ENCODE results near the gene CABP1. TPM values are rescaled to one million over a fixed set of nuclear protein-coding genes. Genes with fewer than 3 reads are reported as not detected.

Gene CABP1
- total RNA-seq, 4 donors from 2014 or later: 0.33 to 1.4 TPM; not detected in 2

GRCh38 chr12:120686151-120686689 is 45.8 kb downstream of the CABP1 start:
- intact Hi-C loops (cut with DNase I): loop anchor here (2.0 kb wide), 1 partner anchor 25 kb away; the partner anchor contains the start of gene UNC119B
- DNase-seq: peak; percentile 99
- Histone ChIP-seq H3K9me3 (no peaks in the 10 kb centered on the region), H3K4me3 (replicated peaks in 1 of 3) (peak overlapping the region; percentile 11 to 92 (median 48)), H3K27ac (peak overlapping the region; percentile 76 to 95 (median 79)), H3K36me3 (no peaks in the 10 kb centered on the region), H3K4me1 (peaks cover 24 to 30% of the 10 kb centered on the region in 2 donors), H3K27me3 (no peaks in the 10 kb centered on the region)
- TF ChIP-seq, protein P1, sequence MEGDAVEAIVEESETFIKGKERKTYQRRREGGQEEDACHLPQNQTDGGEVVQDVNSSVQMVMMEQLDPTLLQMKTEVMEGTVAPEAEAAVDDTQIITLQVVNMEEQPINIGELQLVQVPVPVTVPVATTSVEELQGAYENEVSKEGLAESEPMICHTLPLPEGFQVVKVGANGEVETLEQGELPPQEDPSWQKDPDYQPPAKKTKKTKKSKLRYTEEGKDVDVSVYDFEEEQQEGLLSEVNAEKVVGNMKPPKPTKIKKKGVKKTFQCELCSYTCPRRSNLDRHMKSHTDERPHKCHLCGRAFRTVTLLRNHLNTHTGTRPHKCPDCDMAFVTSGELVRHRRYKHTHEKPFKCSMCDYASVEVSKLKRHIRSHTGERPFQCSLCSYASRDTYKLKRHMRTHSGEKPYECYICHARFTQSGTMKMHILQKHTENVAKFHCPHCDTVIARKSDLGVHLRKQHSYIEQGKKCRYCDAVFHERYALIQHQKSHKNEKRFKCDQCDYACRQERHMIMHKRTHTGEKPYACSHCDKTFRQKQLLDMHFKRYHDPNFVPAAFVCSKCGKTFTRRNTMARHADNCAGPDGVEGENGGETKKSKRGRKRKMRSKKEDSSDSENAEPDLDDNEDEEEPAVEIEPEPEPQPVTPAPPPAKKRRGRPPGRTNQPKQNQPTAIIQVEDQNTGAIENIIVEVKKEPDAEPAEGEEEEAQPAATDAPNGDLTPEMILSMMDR (IDR thresholded peaks at IDR 0.05): no peak
- TF ChIP-seq POLR2A (IDR thresholded peaks at IDR 0.05): peak; percentile 33 to 90
- WGBS, 2 donors: 1 to 2% methylated on average over 8 to 41 of the region's 46 CpGs

DNA sequence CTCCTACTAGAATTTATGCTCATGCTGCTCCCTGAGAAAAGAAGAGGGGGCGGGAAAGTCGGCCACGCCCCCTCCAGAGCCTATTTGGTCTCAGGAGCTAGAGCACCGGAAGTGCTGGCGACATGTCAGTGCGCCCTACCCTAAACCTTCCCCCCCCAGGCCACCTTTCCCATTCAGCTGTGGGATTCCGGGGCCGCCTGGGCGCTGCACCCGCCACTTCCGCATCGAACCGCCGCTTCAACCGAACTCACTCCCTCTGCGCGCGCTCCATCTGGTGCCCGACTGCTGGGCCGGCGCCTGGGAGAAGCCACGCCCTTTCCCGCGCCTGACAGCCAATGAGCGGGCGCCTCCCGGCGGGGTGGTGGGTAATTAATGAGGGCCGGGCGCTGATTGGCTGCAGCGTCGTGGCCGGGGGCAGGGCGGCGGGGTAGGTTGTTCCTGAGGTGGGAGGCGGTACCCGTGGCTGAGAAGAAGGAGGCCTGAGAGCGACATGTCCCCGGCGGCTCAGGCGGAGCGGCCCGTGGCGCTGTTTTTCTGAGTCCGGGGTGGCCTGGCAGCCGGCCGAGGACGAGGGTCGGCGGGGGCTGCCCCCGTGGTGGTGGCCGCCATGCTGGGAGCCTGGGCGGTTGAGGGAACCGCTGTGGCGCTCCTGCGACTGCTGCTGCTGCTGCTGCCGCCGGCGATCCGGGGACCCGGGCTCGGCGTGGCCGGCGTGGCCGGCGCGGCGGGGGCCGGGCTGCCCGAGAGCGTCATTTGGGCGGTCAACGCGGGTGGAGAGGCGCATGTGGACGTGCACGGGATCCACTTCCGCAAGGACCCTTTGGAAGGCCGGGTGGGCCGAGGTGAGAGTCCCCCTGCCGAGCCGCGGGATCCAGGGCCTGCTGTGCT is 46.5 kb downstream of the CABP1 start, which contains the start of gene MLEC:
Gene MLEC (plus strand): TSS at position 460 of the 888 bp plus-strand sequence. CDS start 148 bp downstream, at position 608.
- H3K27ac ChIP-seq: peak within 1 kb of the TSS; percentile 76 to 95 (median 79)
- H3K9me3 ChIP-seq: no peaks in the 10 kb centered on the region
- no peaks in the 10 kb centered on the region for H3K36me3 ChIP-seq
- H3K4me1 ChIP-seq: peaks cover 27 to 35% of the 10 kb centered on the region in 2 donors
- peak; percentile 99 for DNase-seq
- TF ChIP-seq, protein P1 (IDR thresholded peaks at IDR 0.05): peak in 1 of 6 experiments; percentile 14
- peak in 1 of 2 donors; percentile 97 for TF ChIP-seq POLR2A (IDR thresholded peaks at IDR 0.05)
- no peaks in the 10 kb centered on the region for H3K27me3 ChIP-seq
- WGBS, 2 donors: 0 to 5% methylated on average over 4 to 23 of the region's 84 CpGs
- H3K4me3 ChIP-seq (replicated peaks in 1 of 3): peak within 1 kb of the TSS; percentile 72 to 97 (median 92)
- intact Hi-C loops (cut with DNase I): loop anchor here (2.0 kb wide), 1 partner anchor 24 kb away; the partner anchor contains the start of gene UNC119B

GRCh38 chr12:120687578-120688289 is 47.3 kb downstream of the CABP1 start:
- H3K4me3 ChIP-seq (replicated peaks in 1 of 3): peak overlapping the region; percentile 72 to 97 (median 92)
- peak overlapping the region; percentile 59 to 95 (median 70) for H3K27ac ChIP-seq
- peak; percentile 45 to 48 for DNase-seq
- WGBS, 2 donors: 0% methylated on average over 14 to 30 of the region's 31 CpGs
- no peaks in the 10 kb centered on the region for H3K9me3 ChIP-seq
- H3K36me3 ChIP-seq: no peaks in the 10 kb centered on the region
- peaks cover 27 to 35% of the 10 kb centered on the region in 2 donors for H3K4me1 ChIP-seq
- TF ChIP-seq POLR2A (IDR thresholded peaks at IDR 0.05): no peak
- TF ChIP-seq, protein P1 (IDR thresholded peaks at IDR 0.05): no peak
- H3K27me3 ChIP-seq: no peaks in the 10 kb centered on the region
- intact Hi-C loops (cut with DNase I): loop anchor here (2.0 kb wide), 1 partner anchor 23 kb away; the partner anchor contains the start of gene UNC119B

- TF ChIP-seq, protein P1 (IDR thresholded peaks at IDR 0.05): no peak
- no peak for TF ChIP-seq POLR2A (IDR thresholded peaks at IDR 0.05)
- DNase-seq: peak; percentile 27 to 31
- Histone ChIP-seq H3K27me3 (no peaks in the 10 kb centered on the region), H3K4me3 (replicated peaks in 1 of 3) (peak overlapping the region in 1 of 3 donors; percentile 92), H3K4me1 (peaks cover 27 to 35% of the 10 kb centered on the region in 2 donors), H3K27ac (peak overlapping the region in 2 of 3 donors; percentile 59 to 95), H3K36me3 (no peaks in the 10 kb centered on the region), H3K9me3 (no peaks in the 10 kb centered on the region)
- 8 to 16% methylated on average over 6 of the region's 6 CpGs for WGBS, 2 donors
- intact Hi-C loops (cut with DNase I): no loop called here
These were observed 48.2 kb downstream of the CABP1 start for GRCh38 chr12:120688527-120689071.
